ENCODE results near the gene TMCO4. TPM values are rescaled to one million over a fixed set of nuclear protein-coding genes. Genes with fewer than 3 reads are reported as not detected.

The TMCO4 gene
- 6.1 and 7.6 TPM in 2 replicates for total RNA-seq

GRCh38 chr1:19799230-19800075 lies at the start of gene TMCO4:
Gene TMCO4 (minus strand): TSS chr1:19799916. CDS start chr1:19780758, 19,158 bp downstream.

DNA sequence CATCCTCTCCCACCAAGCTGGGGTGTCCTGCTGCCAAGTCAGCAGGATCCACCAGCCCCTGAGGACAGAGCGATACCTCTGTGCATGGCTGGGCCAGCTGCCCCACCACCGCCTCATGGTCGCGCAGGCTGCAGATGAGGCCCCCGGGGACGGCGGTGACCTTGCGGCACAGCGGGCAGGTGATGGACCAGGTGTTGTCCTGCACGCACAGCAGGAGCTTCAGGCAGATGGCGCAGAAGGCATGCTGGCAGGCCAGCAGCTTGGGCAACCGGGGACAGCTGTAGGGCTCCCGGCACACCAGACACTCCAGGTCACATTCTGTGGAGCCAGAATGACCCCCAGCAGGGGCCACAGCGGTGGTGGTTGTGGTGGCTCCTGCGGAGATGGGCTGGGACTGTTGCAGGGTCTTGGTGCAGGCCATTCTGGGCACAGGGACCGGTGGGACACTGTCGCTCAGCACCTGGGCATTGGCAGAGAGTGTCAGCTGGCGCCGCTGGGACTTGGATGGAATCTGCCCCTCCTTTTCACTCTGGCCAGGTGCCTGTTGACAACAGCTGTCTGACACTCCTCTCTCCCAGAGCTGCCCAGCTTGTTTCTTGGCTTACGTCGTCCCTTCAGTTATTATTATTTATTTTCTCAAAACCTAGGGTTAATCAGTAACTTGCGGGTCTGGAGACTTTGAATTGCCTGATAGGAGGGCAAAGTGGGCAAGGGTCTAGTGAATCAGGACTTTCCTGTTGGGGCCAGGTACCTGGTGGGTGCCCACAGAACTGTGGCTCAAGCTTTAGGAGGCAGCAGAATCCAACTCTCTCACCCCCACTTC lies 15.2 kb upstream of the TMCO4 start, which contains the start of gene RNF186:
RNF186 (minus strand) TSS at position 603 of the 823 bp plus-strand sequence; CDS start at position 421, 182 bp downstream.

DNA sequence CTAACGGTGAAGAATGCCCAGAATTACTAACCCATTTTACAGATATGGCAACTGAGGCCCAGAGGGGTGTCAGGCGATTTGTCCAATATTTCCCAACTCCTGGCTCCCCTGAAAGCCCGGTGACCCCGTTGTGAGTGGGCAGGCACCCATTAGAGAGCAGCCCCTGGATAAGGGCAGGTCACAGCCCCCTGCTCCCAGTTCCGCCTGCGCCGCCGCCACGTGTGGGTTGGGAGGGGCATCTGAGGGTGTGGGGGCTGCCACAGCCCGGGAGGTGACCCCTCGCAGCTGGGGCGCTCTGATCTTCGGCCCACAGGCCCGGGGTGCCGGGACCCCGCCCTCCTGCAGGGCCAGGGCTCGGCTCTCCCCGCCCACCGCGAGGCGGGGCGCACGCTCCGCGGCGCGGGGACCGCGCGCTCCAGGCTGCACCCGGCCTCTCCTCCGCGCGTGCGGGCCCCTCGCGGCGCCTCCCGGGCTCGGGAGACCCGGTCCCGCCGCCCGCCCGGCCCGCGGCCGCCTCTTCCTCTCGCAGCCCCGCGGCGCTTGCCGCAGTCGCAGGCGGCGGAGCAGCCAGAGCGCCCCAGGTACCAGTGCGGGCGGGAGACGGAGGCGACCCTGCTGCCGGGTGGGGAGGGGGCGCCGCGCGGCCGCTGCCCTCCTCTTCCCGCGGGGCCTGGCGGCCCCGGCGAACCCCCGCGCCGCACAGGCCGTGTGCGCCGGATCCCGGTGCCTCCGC lies 135.1 kb downstream of the TMCO4 start, which contains the start of gene HTR6:
HTR6 (plus strand) TSS at position 423 of the 733 bp plus-strand sequence. CDS start 879 bp downstream, outside the sequence.

GRCh38 chr1:19643602-19644394 lies 155.9 kb downstream of the TMCO4 start, which contains the start of gene NBL1:
Gene NBL1 (plus strand): TSS chr1:19644311. CDS start chr1:19655031, 10,720 bp downstream.

Other genes starting within 250 kb of the TMCO4 start
- 135 and 198 TPM in 2 replicates for gene NBL1, start 155.6 kb downstream of the TMCO4 start, total RNA-seq
- not detected in 2 replicates for gene HTR6, start 135.0 kb downstream of the TMCO4 start, total RNA-seq
- not detected in 2 replicates for gene RNF186, start 15.4 kb upstream of the TMCO4 start, total RNA-seq
- gene OTUD3, start 82.5 kb upstream of the TMCO4 start, total RNA-seq, result 2.2 and 3.5 TPM in 2 replicates
- gene PLA2G2E, start 123.7 kb upstream of the TMCO4 start, total RNA-seq, result not detected in 2 replicates
- gene PLA2G2A, start 179.7 kb upstream of the TMCO4 start, total RNA-seq, result not detected in 2 replicates

All from dermis lymphatic vessel endothelial cell (primary cell).